Erythroblast (primary cell): Measurements from ENCODE around the gene PLEKHG3.

Experiments used
- GATA1 ChIP-seq: IDR thresholded peaks from 2 replicates; pipeline ENCODE4 v1.6.1; 2011; ENCODE audit warnings: low read depth, mild to moderate bottlenecking, control low read depth, low read length, moderate library complexity
- POLR2A ChIP-seq: IDR thresholded peaks from 2 replicates; pipeline ENCODE4 v1.6.1; 2011; ENCODE audit warnings: mild to moderate bottlenecking, low read length

GRCh38 chr14:64673316-64673715 lies 30.9 kb upstream of the PLEKHG3 start:
- TF ChIP-seq POLR2A (no peak), GATA1 (no peak)
